ENCODE results near the gene ERP44. TPM values are rescaled to one million over a fixed set of nuclear protein-coding genes. Genes with fewer than 3 reads are reported as not detected.

Gene ERP44
- polyA plus RNA-seq, 1 donor (not counting 4 experiments of a cell fraction or from before 2014, with no cell fraction given), result 17.6 TPM

DNA sequence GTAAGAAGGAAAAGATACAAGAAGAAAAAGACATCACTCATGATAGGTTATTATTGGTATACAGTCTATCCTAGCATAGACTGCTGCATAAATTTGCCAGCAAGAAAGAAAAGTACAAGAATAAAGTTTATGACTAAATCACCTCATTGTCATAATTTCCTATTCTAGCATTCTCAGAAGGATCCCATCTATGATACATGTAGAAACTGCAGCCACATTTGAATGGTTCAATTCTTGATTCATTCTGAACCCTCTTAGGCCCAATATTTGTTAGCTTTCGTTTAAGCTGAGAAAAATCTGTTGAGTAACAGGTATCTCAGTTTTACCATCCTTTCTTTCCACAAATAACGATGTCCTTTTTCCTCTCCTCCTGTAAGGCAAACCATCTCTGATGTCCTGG lies 21.5 kb upstream of the ERP44 start:
- Histone ChIP-seq H2AFZ (ENCODE audit: control insufficient read depth, low read length) (no peak overlapping the region), H3K4me1 (ENCODE audit: control insufficient read depth, extremely low read depth, insufficient read depth, low read length) (no peaks in the 10 kb centered on the region), H3K9me1 (ENCODE audit: control insufficient read depth, extremely low read depth, insufficient read depth, low read length) (no peaks in the 10 kb centered on the region), H3K4me2 (ENCODE audit: control insufficient read depth, extremely low read depth, insufficient read depth, low read depth, low read length) (no peak overlapping the region), H3K9me3 (ENCODE audit: control insufficient read depth, low read depth, low read length) (no peaks in the 10 kb centered on the region), H3K27me3 (ENCODE audit: control insufficient read depth, extremely low read depth, insufficient read depth, low read length) (no peaks in the 10 kb centered on the region), H3K9ac (ENCODE audit: control insufficient read depth, extremely low read depth, insufficient read depth, low read length) (no peak overlapping the region), H3K79me2 (ENCODE audit: control insufficient read depth, insufficient read depth, low read length) (peaks cover 2% of the 10 kb centered on the region), H3K4me3 (ENCODE audit: control insufficient read depth in 2 of 3, extremely low read depth in 1 of 3, insufficient read depth in 2 of 3, low read depth in 1 of 3, low read length in 3 of 3) (no peak overlapping the region), H4K20me1 (ENCODE audit: control insufficient read depth, extremely low read depth, insufficient read depth, low read length) (no peaks in the 10 kb centered on the region), H3K36me3 (ENCODE audit: control insufficient read depth in 2 of 2, extremely low read depth in 1 of 2, insufficient read depth in 2 of 2, low read length in 2 of 2) (peaks cover 0 to 1% of the 10 kb centered on the region in 2 experiments), H3K27ac (ENCODE audit: control insufficient read depth, insufficient read depth, low read length) (no peak overlapping the region)
- FAIRE-seq (no peak), DNase-seq (ENCODE audit: low read depth, low spot score) (no peak)
- dilution Hi-C loops (cut with MboI; ENCODE audit: extremely low pct_ligation_motif_present, low sequenced_read_pairs), result no loop called here
- no peak for TF ChIP-seq EZH2 (IDR thresholded peaks at IDR 0.05; ENCODE audit: low read length)
- TF ChIP-seq, protein P1, sequence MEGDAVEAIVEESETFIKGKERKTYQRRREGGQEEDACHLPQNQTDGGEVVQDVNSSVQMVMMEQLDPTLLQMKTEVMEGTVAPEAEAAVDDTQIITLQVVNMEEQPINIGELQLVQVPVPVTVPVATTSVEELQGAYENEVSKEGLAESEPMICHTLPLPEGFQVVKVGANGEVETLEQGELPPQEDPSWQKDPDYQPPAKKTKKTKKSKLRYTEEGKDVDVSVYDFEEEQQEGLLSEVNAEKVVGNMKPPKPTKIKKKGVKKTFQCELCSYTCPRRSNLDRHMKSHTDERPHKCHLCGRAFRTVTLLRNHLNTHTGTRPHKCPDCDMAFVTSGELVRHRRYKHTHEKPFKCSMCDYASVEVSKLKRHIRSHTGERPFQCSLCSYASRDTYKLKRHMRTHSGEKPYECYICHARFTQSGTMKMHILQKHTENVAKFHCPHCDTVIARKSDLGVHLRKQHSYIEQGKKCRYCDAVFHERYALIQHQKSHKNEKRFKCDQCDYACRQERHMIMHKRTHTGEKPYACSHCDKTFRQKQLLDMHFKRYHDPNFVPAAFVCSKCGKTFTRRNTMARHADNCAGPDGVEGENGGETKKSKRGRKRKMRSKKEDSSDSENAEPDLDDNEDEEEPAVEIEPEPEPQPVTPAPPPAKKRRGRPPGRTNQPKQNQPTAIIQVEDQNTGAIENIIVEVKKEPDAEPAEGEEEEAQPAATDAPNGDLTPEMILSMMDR (optimal IDR thresholded peaks at IDR 0.05 in 1 of 3, IDR thresholded peaks at IDR 0.05 in 1 of 3, conservative IDR thresholded peaks at IDR 0.05 in 1 of 3; ENCODE audit: extremely low read depth in 1 of 3, insufficient read depth in 2 of 3, low read length in 3 of 3), result no peak

DNA sequence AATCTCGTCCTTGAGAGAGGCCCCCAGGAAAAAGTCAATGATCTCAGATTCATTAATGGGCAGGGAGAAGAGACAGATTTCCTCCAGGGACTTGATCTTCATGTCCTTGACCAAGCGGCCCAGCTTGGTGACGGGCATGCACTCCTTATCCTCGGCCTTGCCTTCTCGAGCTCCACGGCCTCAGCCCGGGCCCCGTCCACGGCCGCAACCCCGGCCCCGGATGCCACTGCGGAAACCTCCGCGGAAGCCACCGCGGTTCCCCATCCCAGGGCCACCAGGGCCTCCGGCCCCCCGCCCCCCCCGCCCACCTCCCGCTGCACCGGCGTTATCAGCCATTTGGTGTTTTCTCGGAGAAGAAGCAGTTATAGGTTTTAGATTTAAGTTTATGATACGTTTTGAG lies 18.5 kb upstream of the ERP44 start:
- no peaks in the 10 kb centered on the region for H3K27me3 ChIP-seq (ENCODE audit: control insufficient read depth, extremely low read depth, insufficient read depth, low read length)
- no peak overlapping the region for H3K4me2 ChIP-seq (ENCODE audit: control insufficient read depth, extremely low read depth, insufficient read depth, low read depth, low read length)
- dilution Hi-C loops (cut with MboI; ENCODE audit: extremely low pct_ligation_motif_present, low sequenced_read_pairs), result no loop called here
- peaks cover 0 to 2% of the 10 kb centered on the region in 2 experiments for H3K36me3 ChIP-seq (ENCODE audit: control insufficient read depth in 2 of 2, extremely low read depth in 1 of 2, insufficient read depth in 2 of 2, low read length in 2 of 2)
- H3K9ac ChIP-seq (ENCODE audit: control insufficient read depth, extremely low read depth, insufficient read depth, low read length), result no peak overlapping the region
- H3K4me1 ChIP-seq (ENCODE audit: control insufficient read depth, extremely low read depth, insufficient read depth, low read length), result no peaks in the 10 kb centered on the region
- DNase-seq (ENCODE audit: low read depth, low spot score), result no peak
- H2AFZ ChIP-seq (ENCODE audit: control insufficient read depth, low read length), result no peak overlapping the region
- TF ChIP-seq, protein P1 (optimal IDR thresholded peaks at IDR 0.05 in 1 of 3, IDR thresholded peaks at IDR 0.05 in 1 of 3, conservative IDR thresholded peaks at IDR 0.05 in 1 of 3; ENCODE audit: extremely low read depth in 1 of 3, insufficient read depth in 2 of 3, low read length in 3 of 3), result no peak
- no peak for TF ChIP-seq EZH2 (IDR thresholded peaks at IDR 0.05; ENCODE audit: low read length)
- peaks cover 3% of the 10 kb centered on the region for H3K79me2 ChIP-seq (ENCODE audit: control insufficient read depth, insufficient read depth, low read length)
- no peaks in the 10 kb centered on the region for H3K9me1 ChIP-seq (ENCODE audit: control insufficient read depth, extremely low read depth, insufficient read depth, low read length)
- H3K9me3 ChIP-seq (ENCODE audit: control insufficient read depth, low read depth, low read length), result no peaks in the 10 kb centered on the region
- H4K20me1 ChIP-seq (ENCODE audit: control insufficient read depth, extremely low read depth, insufficient read depth, low read length), result no peaks in the 10 kb centered on the region
- H3K4me3 ChIP-seq (ENCODE audit: control insufficient read depth in 2 of 3, extremely low read depth in 1 of 3, insufficient read depth in 2 of 3, low read depth in 1 of 3, low read length in 3 of 3), result no peak overlapping the region
- H3K27ac ChIP-seq (ENCODE audit: control insufficient read depth, insufficient read depth, low read length), result no peak overlapping the region
- no peak for FAIRE-seq
